H1 (cell line): Measurements from ENCODE around the gene TSPEAR. TPM values are rescaled to one million over a fixed set of nuclear protein-coding genes. Genes with fewer than 3 reads are reported as not detected.

Experiments
- CHD7 ChIP-seq: fragments of 300-600 bp; sonication (generic); IDR thresholded peaks from 2 replicates; pipeline ENCODE4 v1.7.1; 2012; ENCODE audit warnings: low read length, moderate library complexity, mild to moderate bottlenecking, inconsistent platforms; ENCODE audit not compliant: insufficient replicate concordance
- MAFK ChIP-seq: IDR thresholded peaks from 2 replicates; pipeline ENCODE4 v1.6.1; 2012; ENCODE audit warnings: low read depth, mild to moderate bottlenecking, improper control_type of control experiment, low read length
- SRF ChIP-seq: IDR thresholded peaks from 2 replicates; pipeline ENCODE4 v1.6.1; 2011; ENCODE audit warnings: mild to moderate bottlenecking, low read depth, low read length, moderate library complexity
- polyA plus RNA-seq, 7 experiments: library from polyadenylated mRNA; depleted of rRNA in 3 of 7; stranded (reverse) in 5 of 7; unstranded in 2 of 7; fragments of >200 nt in 5 of 7; fragments of 200-250 nt in 2 of 7; gene quantifications; 1 replicate in 5 of 7; 2 replicates in 1 of 7; 4 replicates in 1 of 7; pipeline versions ENCODE4 v1.2.1 to v1.2.3, GENCODE V29; 2011 to 2013; ENCODE audit warnings: missing spikeins in 2 of 7, mixed read lengths in 2 of 7
- total RNA-seq: library from RNA; stranded (reverse); fragmentation: NEBNext Ultra II Directional; extraction: Animal tissue kit (Norgen Biotek cat#: 25700); gene quantifications from 2 replicates; pipeline ENCODE4 v1.2.1, GENCODE V29; 2021

Gene TSPEAR
- total and polyA plus RNA-seq, 2 of the 8 experiments (the other 6 are each of a cell fraction or from before 2014, with no cell fraction given), result 0.58 to 0.89 TPM

GRCh38 chr21:44548922-44549321 is 162.4 kb downstream of the TSPEAR start (continued):
- TF ChIP-seq CHD7, result no peak
- TF ChIP-seq SRF, result peak; percentile 88
- TF ChIP-seq MAFK, result no peak
- TF ChIP-seq, all 59 proteins: peak for 6
